HEK293T (cell line): ENCODE measurements around the gene SLC25A36.

Experiments used
- CTCF ChIA-PET: fragments of 350-600 bp; formaldehyde crosslinking; extraction: SDS; loops from one replicate; lab custom pipeline; 2021; ENCODE audit warnings: antibody characterized with exemption, inconsistent platforms; lab: Yijun Ruan, JAX
- POLR2A ChIA-PET: fragments of 350-600 bp; formaldehyde crosslinking; extraction: SDS; loops from one replicate; lab custom pipeline; 2020; ENCODE audit warnings: antibody characterized with exemption, inconsistent platforms; lab: Yijun Ruan, JAX
- DNase-seq: peaks from one replicate; pipeline ENCODE4 v3.0.0; 2012; ENCODE audit warnings: mixed read lengths; ENCODE audit errors: extremely low spot score
- ARNT ChIP-seq: fragments of 450-650 bp; IDR thresholded peaks from 2 replicates; pipeline ENCODE4 v1.6.1; 2017; ENCODE audit warnings: mild to moderate bottlenecking
- BHLHE40 ChIP-seq: fragments of 450-650 bp; IDR thresholded peaks from 2 replicates; pipeline ENCODE4 v1.6.1; 2016; ENCODE audit warnings: mild to moderate bottlenecking, moderate library complexity, borderline replicate concordance
- CTBP1 ChIP-seq: fragments of 450-650 bp; IDR thresholded peaks from 2 replicates; pipeline ENCODE4 v1.6.1; 2016; ENCODE audit warnings: borderline replicate concordance
- ELF4 ChIP-seq: fragments of 450-650 bp; IDR thresholded peaks from 2 replicates; pipeline ENCODE4 v1.6.1; 2017; ENCODE audit warnings: antibody characterized with exemption
- FOXA1 ChIP-seq: fragments of 450-650 bp; IDR thresholded peaks from 2 replicates; pipeline ENCODE4 v1.6.1; 2016; ENCODE audit warnings: mild to moderate bottlenecking
- FOXK2 ChIP-seq: fragments of 450-650 bp; IDR thresholded peaks from 2 replicates; pipeline ENCODE4 v1.6.1; 2016; ENCODE audit warnings: mild to moderate bottlenecking
- FOXM1 ChIP-seq: fragments of 450-650 bp; IDR thresholded peaks from 2 replicates; pipeline ENCODE4 v1.6.1; 2017; ENCODE audit warnings: mild to moderate bottlenecking, borderline replicate concordance
- HDGF ChIP-seq: fragments of 450-650 bp; IDR thresholded peaks from 2 replicates; pipeline ENCODE4 v1.6.1; 2017; ENCODE audit warnings: antibody characterized with exemption, borderline replicate concordance
- L3MBTL2 ChIP-seq: fragments of 450-650 bp; conservative IDR thresholded peaks from 2 replicates; pipeline ENCODE4 v1.6.1; 2016; ENCODE audit warnings: mild to moderate bottlenecking
- LEF1 ChIP-seq: fragments of 450-650 bp; IDR thresholded peaks from 2 replicates; pipeline ENCODE4 v1.6.1; 2017; ENCODE audit warnings: mild to moderate bottlenecking, borderline replicate concordance
- NFRKB ChIP-seq: fragments of 450-650 bp; IDR thresholded peaks from 2 replicates; pipeline ENCODE4 v1.6.1; 2016; ENCODE audit warnings: mild to moderate bottlenecking, moderate library complexity
- PKNOX1 ChIP-seq: fragments of 450-650 bp; IDR thresholded peaks from 2 replicates; pipeline ENCODE4 v1.6.1; 2016
- SP1 ChIP-seq: fragments of 450-650 bp; IDR thresholded peaks from 2 replicates; pipeline ENCODE4 v1.6.1; 2017
- SUZ12 ChIP-seq: fragments of 450-650 bp; IDR thresholded peaks from 2 replicates; pipeline ENCODE4 v1.6.1; 2016; ENCODE audit warnings: mild to moderate bottlenecking
- TARDBP ChIP-seq: fragments of 450-650 bp; IDR thresholded peaks from 2 replicates; pipeline ENCODE4 v1.6.1; 2016
- ZNF384 ChIP-seq: fragments of 450-650 bp; IDR thresholded peaks from 2 replicates; pipeline ENCODE4 v1.6.1; 2016

SLC25A36 gene

GRCh38 chr3:140941434-140942220 lies at the start of gene SLC25A36:
SLC25A36 (plus strand) TSS chr3:140941836; CDS start chr3:140942055, 219 bp downstream.
- ChIA-PET POLR2A (interaction anchor here (0.7 to 1.5 kb wide), 5 partner anchors 12 to 39 kb away, joined by 3 to 12 read pairs (median 3); no protein-coding TSS in a partner anchor), CTCF (interaction anchor here (0.5 kb wide), 1 partner anchor 14 kb away, joined by 6 read pairs; no protein-coding TSS in a partner anchor)
- peak; percentile 99 for TF ChIP-seq L3MBTL2
- no peak; the same call in 1 of the 2 replicates for TF ChIP-seq FOXK2
- TF ChIP-seq TARDBP, result no peak
- no peak for TF ChIP-seq FOXM1
- TF ChIP-seq SUZ12, result no peak
- no peak for TF ChIP-seq ZNF384
- TF ChIP-seq HDGF, result no peak
- TF ChIP-seq FOXA1, result no peak
- no peak for TF ChIP-seq NFRKB
- no peak for TF ChIP-seq BHLHE40
- TF ChIP-seq CTBP1, result no peak
- no peak for TF ChIP-seq LEF1
- TF ChIP-seq PKNOX1, result peak; percentile 61
- TF ChIP-seq ARNT, result no peak
- no peak for TF ChIP-seq SP1
- peak; percentile 42; the same call in 1 of the 2 replicates for TF ChIP-seq ELF4

GRCh38 chr3:140896997-140897396 lies 44.6 kb upstream of the SLC25A36 start:
- DNase-seq, result no peak
- ChIA-PET CTCF (interaction anchor here (0.6 kb wide), 1 partner anchor 146 kb away, joined by 7 read pairs; no protein-coding TSS in a partner anchor), POLR2A (no interaction called here)
- no peak for TF ChIP-seq LEF1
- TF ChIP-seq HDGF, result no peak
- no peak for TF ChIP-seq CTBP1
- TF ChIP-seq BHLHE40, result no peak
- TF ChIP-seq ZNF384, result no peak
- no peak for TF ChIP-seq SUZ12
- TF ChIP-seq NFRKB, result no peak
- TF ChIP-seq FOXA1, result no peak
- TF ChIP-seq TARDBP, result no peak
- no peak for TF ChIP-seq ARNT
- TF ChIP-seq SP1, result no peak
- TF ChIP-seq FOXM1, result no peak
- TF ChIP-seq ELF4, result no peak
- no peak for TF ChIP-seq L3MBTL2
- TF ChIP-seq FOXK2, result no peak
- no peak for TF ChIP-seq PKNOX1

More at GRCh38 chr3:140941434-140942220, at the start of gene SLC25A36:
- peak; percentile 93 for DNase-seq

- ChIA-PET POLR2A (no interaction called here), CTCF (interaction anchor here (0.6 to 1.7 kb wide), 4 partner anchors 21 to 204 kb away, joined by 3 to 4 read pairs (median 4); no protein-coding TSS in a partner anchor)
- DNase-seq, result peak; percentile 43
- no peak for TF ChIP-seq SUZ12
- no peak for TF ChIP-seq ARNT
- no peak for TF ChIP-seq LEF1
- TF ChIP-seq FOXM1, result no peak
- TF ChIP-seq FOXA1, result no peak
- TF ChIP-seq TARDBP, result no peak
These were observed 43.1 kb upstream of the SLC25A36 start for GRCh38 chr3:140898340-140899180.

- CTCF ChIA-PET, result interaction anchor here (1.7 kb wide), 1 partner anchor 204 kb away, joined by 4 read pairs; no protein-coding TSS in a partner anchor
These were observed 42.3 kb upstream of the SLC25A36 start for GRCh38 chr3:140899363-140899762.

More at GRCh38 chr3:140899363-140899762, 42.3 kb upstream of the SLC25A36 start:
- no peak for DNase-seq
- no peak for TF ChIP-seq CTBP1
- TF ChIP-seq LEF1, result no peak
- TF ChIP-seq ELF4, result no peak
- TF ChIP-seq FOXA1, result no peak
- no peak for TF ChIP-seq FOXK2
- no peak for TF ChIP-seq BHLHE40
- no peak for TF ChIP-seq NFRKB
- TF ChIP-seq SP1, result no peak
- TF ChIP-seq FOXM1, result no peak
- TF ChIP-seq ARNT, result no peak
- TF ChIP-seq TARDBP, result no peak
- no peak for TF ChIP-seq HDGF
- no peak for TF ChIP-seq L3MBTL2
- no peak for TF ChIP-seq PKNOX1
- no peak for TF ChIP-seq SUZ12
- no peak for TF ChIP-seq ZNF384
- POLR2A ChIA-PET, result no interaction called here
